ENCODE measurements around the gene SAP30. TPM values are rescaled to one million over a fixed set of nuclear protein-coding genes. Genes with fewer than 3 reads are reported as not detected.

Gene SAP30
- total RNA-seq, 1 donor from 2014 or later: 16.8 TPM

DNA sequence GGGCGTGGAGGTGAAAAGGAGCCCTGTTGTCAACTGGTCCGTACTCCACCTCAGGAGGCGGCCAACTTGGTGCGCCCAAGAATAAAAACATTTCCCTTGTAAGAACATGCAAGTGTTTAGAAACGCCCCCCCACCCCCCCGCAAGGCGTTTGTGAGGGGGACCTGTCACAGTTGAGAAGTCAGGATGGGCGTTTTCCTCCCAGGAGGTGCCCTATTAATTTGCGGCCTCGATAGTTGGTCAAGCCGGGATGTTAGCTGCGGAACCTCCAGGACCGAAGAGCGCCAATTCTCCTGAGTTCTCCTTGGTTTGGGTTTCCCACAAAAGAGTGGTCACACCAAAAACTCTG, 651 bp upstream of the SAP30 start:
- TF ChIP-seq, protein P1, sequence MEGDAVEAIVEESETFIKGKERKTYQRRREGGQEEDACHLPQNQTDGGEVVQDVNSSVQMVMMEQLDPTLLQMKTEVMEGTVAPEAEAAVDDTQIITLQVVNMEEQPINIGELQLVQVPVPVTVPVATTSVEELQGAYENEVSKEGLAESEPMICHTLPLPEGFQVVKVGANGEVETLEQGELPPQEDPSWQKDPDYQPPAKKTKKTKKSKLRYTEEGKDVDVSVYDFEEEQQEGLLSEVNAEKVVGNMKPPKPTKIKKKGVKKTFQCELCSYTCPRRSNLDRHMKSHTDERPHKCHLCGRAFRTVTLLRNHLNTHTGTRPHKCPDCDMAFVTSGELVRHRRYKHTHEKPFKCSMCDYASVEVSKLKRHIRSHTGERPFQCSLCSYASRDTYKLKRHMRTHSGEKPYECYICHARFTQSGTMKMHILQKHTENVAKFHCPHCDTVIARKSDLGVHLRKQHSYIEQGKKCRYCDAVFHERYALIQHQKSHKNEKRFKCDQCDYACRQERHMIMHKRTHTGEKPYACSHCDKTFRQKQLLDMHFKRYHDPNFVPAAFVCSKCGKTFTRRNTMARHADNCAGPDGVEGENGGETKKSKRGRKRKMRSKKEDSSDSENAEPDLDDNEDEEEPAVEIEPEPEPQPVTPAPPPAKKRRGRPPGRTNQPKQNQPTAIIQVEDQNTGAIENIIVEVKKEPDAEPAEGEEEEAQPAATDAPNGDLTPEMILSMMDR (IDR thresholded peaks at IDR 0.05; ENCODE audit: unreplicated experiment): no peak
- H3K27ac Mint-ChIP-seq: peak overlapping the region; percentile 100
- peak in 1 of 2 experiments; percentile 58 for DNase-seq (ENCODE audit: low spot score in 2 of 2, unreplicated experiment in 2 of 2)
- H3K36me3 Mint-ChIP-seq: peaks cover 1% of the 10 kb centered on the region
- H3K9me3 Mint-ChIP-seq: no peaks in the 10 kb centered on the region
- H3K4me1 Mint-ChIP-seq: peaks cover 23% of the 10 kb centered on the region
- peak overlapping the region; percentile 100 for H3K4me3 Mint-ChIP-seq
- H3K27me3 Mint-ChIP-seq (ENCODE audit: low read depth): no peaks in the 10 kb centered on the region

DNA sequence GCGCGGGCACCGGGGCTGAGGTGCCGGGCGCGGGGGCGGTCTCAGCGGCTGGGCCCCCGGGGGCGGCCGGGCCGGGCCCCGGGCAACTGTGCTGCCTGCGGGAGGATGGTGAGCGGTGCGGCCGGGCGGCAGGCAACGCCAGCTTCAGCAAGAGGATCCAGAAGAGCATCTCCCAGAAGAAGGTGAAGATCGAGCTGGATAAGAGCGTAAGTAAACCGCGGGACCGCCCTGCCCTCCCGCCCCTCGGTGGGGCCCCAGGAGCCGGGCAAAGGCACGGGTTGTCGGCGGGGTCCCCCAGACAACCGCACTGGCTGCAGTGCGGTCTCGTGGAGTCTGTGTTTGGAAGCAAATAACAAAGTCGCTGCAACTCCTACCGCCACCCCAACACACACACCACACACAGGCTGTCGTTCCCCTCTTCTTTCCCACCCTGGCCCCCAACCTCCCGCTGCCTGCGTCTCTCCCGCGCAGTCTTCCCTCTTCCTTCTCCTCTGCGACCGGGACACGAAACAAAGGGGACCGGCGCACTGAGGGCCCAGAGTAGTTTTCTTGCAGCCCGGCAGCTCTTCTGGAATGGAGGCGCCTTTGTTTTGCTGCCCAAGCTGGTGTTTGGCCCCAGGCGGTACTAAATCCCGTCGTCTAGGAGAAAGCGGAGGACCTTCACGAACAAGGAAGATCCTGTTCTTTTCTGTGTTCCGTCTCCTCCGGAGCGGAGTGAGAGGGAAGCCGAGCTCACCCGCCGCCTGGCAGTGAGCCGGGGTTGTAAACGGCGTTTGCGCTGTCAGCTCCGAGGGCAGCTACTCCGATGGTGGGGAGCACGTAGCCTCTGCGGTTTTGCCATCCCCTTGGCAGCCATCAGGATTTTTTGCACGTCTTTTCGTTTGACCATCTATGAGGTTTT, 788 bp downstream of the SAP30 start:
- peak overlapping the region; percentile 98 for H3K4me3 Mint-ChIP-seq
- TF ChIP-seq, protein P1 (IDR thresholded peaks at IDR 0.05; ENCODE audit: unreplicated experiment): no peak
- H3K27me3 Mint-ChIP-seq (ENCODE audit: low read depth): no peaks in the 10 kb centered on the region
- peaks cover 23% of the 10 kb centered on the region for H3K4me1 Mint-ChIP-seq
- no peaks in the 10 kb centered on the region for H3K9me3 Mint-ChIP-seq
- peaks cover 5% of the 10 kb centered on the region for H3K36me3 Mint-ChIP-seq
- DNase-seq (ENCODE audit: low spot score in 2 of 2, unreplicated experiment in 2 of 2): peak; percentile 34 to 72
- H3K27ac Mint-ChIP-seq: peak overlapping the region; percentile 99

DNA sequence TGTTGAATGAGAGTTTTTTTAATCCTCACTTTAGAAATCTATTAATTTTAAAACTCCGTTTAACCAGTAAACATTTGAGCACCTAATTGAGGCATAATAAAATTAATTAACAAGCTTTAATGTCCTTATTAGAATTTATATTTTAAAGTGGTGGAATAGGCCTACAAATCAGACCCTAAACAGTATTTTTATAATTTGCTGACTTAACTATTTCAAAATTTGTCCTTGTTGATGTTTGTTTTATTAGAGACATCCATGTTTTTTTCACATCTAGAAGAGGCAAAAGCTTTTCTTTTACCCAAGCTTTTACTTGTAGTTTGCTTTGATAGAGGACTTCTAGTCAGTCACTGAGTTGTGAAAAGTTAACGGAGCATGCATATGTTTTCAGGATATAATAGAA, 3.8 kb downstream of the SAP30 start:
- Mint-ChIP-seq H3K4me3 (no peak overlapping the region), H3K4me1 (peaks cover 12% of the 10 kb centered on the region), H3K27me3 (ENCODE audit: low read depth) (no peaks in the 10 kb centered on the region), H3K36me3 (peaks cover 5% of the 10 kb centered on the region), H3K27ac (no peak overlapping the region), H3K9me3 (no peaks in the 10 kb centered on the region)
- TF ChIP-seq, protein P1 (IDR thresholded peaks at IDR 0.05; ENCODE audit: unreplicated experiment): no peak
- no peak for DNase-seq (ENCODE audit: low spot score in 2 of 2, unreplicated experiment in 2 of 2)

DNA sequence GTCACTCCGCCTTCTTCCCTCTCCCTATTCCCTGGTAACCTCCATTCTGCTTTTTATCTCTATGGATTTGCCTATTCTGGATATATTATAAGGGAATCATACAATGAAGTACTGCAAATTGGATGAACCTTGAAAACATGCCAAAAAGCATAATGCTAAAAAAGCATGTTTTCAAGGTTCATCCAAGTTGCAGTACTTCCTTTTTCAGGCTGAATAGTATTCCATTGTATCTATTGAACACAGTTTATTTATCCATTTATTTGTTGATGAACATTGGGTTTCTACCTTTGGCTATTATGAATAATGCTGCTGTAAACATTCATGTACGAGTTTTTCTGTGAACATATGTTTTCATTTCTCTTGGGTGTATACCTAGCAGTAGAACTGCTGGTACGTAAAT, 9.2 kb downstream of the SAP30 start:
- TF ChIP-seq, protein P1 (IDR thresholded peaks at IDR 0.05; ENCODE audit: unreplicated experiment): no peak
- Mint-ChIP-seq H3K4me1 (no peaks in the 10 kb centered on the region), H3K27ac (no peak overlapping the region), H3K4me3 (no peak overlapping the region), H3K27me3 (ENCODE audit: low read depth) (no peaks in the 10 kb centered on the region), H3K9me3 (no peaks in the 10 kb centered on the region), H3K36me3 (peaks cover 6% of the 10 kb centered on the region)
- no peak for DNase-seq (ENCODE audit: low spot score in 2 of 2, unreplicated experiment in 2 of 2)

DNA sequence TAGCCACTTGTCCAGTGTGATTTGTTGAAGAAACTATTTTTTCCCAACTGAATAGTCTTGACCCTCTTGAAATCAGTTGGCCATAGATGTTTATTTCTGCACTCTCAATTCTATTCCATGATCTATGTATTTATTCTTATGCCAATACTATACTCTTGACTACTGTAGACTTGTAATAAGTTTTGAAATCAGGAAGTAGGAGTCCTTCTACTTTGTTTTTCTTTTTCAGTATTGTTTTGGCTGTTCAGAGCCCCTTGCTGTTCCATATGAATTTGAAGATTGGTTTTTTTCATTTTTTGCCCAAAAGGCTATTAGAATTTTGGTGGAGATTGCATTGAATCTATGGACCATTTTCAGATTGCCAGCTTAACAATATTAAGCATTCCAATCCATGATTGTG, 10.2 kb downstream of the SAP30 start:
- Mint-ChIP-seq H3K27me3 (ENCODE audit: low read depth) (no peaks in the 10 kb centered on the region), H3K9me3 (no peaks in the 10 kb centered on the region), H3K4me3 (no peak overlapping the region), H3K36me3 (peaks cover 4% of the 10 kb centered on the region), H3K4me1 (no peaks in the 10 kb centered on the region), H3K27ac (no peak overlapping the region)
- DNase-seq (ENCODE audit: low spot score in 2 of 2, unreplicated experiment in 2 of 2): no peak
- TF ChIP-seq, protein P1 (IDR thresholded peaks at IDR 0.05; ENCODE audit: unreplicated experiment): no peak
